Activated CD8-positive, alpha-beta memory T cell treated with anti-CD3 and anti-CD28 coated beads, Interleukin-2, amount 50 U/mL, for 48 hours (primary cell): Measurements from ENCODE around the gene PROC.

Experiments used
- DNase-seq: peaks from one replicate; pipeline ENCODE4 v3.0.0-alpha.2; 2020

Gene PROC

DNA sequence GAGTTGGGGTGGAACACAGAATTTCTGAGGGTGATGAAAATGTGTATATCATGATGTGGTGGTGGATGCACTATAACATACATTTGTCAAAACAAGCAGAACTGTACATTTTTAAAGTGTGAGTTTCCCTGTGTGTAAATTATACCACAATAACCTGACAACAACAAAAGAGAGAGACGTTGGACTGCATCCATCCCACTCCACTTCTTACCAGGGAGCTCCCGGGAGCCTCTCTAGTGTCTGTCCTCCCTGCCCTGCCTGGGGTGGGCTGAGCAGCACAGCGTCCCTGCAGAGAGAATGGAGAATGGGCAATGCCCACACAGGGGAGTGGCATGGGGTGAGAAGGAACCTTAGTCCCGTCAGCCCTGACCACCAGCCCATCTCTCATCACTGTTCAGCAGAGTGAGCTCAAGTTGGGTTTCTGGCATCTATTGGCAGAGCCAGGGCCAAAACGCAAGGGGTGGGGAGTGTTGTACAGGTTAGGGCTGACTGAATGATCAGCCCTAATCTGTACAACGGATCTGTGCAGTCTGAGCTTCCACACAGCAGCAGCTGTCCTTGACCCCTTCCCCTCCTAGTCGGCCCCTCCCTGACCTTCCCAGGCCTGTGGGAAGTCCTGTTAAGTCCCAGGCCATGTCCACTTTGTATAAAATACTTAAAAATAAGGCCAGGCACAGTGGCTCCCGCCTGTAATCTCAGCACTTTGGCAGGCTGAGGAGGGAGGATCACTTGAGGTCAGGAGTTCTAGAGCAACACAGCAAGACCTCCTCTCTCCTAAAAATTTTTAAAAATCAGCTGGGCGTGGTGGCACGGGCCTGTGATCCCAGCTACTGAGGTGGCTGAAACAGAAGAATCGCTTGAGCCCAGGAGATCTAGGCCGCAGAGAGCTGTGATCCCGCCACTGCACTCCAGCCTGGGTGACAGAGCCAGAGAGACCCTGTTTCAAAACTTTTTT, 3.3 kb upstream of the PROC start:
- DNase-seq: no peak

DNA sequence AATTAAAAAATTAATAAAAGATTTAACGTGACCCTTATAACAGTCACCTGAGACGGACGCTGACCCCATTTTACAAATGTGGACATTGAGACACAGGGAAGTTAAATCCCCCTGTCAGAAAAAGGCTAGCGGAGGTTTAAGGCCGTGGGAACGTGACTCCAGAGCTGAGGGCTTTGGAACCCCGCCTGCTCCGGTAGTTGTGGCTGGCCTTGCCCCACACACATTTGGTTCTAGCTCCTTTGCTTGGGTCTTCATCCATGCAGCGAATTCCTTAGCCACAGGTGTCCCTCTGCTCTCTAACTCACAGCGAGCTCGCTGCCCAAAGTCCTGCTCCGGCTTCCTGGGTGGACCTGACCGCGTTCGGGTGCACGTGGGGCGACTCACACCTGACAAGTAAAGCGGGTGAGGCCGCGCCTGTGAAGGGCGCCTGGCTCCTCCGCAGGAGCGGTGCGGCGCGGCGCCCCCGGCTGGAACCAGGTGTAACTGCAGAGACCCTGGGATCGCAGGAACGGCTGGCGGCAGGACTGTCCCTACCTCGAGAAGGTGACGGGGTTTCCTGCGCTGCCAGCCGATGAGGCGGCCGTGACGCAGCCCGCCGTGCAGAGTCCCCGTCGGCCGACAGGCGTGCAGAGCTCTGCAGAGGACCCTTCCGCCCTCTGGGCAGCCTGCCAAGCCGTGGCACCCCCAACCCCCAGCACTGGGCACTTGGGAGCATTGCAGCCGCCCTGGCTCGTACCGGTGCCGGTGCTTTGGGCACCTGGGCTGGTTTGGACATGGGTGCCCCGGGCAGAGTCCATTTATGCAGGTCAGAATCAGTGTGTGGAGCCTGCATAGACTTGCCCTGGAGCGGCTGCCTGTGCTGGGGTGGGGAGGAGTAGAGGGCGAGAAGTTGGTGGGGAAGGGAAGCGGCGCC, 2.4 kb upstream of the PROC start:
- DNase-seq: peak; percentile 91

DNA sequence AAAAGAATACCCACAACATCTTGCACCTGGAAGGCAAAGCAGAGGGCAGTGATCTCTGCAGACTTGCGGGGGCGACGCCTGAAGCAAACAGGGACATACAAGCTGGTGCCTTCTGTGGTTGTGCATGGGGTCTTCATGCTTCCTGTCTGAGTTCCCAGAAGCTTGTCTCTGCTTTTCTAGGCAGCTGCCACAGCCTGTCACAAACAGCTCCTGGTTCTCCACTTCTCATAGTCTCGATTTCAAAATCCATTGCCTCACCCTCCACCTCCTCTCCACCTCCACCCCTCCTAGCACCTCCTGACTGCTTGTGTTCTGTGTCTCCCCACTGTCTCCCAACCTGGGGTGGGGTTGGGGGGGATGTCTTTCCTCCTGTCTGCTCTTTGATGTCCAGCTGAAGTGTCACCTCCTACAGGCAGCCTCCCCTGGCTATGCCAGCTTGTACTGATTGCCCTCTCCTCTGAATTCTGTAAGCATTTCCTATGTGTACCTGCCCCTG, 1.7 kb upstream of the PROC start:
- peak; percentile 53 for DNase-seq

DNA sequence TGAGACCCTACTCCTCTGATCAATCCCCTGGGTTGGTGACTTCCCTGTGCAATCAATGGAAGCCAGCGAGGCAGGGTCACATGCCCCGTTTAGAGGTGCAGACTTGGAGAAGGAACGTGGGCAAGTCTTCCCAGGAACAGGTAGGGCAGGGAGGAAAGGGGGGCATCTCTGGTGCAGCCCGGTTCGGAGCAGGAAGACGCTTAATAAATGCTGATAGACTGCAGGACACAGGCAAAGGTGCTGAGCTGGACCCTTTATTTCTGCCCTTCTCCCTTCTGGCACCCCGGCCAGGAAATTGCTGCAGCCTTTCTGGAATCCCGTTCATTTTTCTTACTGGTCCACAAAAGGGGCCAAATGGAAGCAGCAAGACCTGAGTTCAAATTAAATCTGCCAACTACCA, 821 bp upstream of the PROC start:
- DNase-seq: peak; percentile 30

DNA sequence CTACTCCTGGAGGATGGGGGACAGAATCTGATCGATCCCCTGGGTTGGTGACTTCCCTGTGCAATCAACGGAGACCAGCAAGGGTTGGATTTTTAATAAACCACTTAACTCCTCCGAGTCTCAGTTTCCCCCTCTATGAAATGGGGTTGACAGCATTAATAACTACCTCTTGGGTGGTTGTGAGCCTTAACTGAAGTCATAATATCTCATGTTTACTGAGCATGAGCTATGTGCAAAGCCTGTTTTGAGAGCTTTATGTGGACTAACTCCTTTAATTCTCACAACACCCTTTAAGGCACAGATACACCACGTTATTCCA, 844 bp downstream of the PROC start:
- DNase-seq: no peak

DNA sequence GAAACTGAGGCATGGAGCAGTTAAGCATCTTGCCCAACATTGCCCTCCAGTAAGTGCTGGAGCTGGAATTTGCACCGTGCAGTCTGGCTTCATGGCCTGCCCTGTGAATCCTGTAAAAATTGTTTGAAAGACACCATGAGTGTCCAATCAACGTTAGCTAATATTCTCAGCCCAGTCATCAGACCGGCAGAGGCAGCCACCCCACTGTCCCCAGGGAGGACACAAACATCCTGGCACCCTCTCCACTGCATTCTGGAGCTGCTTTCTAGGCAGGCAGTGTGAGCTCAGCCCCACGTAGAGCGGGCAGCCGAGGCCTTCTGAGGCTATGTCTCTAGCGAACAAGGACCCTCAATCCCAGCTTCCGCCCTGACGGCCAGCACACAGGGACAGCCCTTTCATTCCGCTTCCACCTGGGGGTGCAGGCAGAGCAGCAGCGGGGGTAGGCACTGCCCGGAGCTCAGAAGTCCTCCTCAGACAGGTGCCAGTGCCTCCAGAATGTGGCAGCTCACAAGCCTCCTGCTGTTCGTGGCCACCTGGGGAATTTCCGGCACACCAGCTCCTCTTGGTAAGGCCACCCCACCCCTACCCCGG, 1.3 kb downstream of the PROC start:
- no peak for DNase-seq

DNA sequence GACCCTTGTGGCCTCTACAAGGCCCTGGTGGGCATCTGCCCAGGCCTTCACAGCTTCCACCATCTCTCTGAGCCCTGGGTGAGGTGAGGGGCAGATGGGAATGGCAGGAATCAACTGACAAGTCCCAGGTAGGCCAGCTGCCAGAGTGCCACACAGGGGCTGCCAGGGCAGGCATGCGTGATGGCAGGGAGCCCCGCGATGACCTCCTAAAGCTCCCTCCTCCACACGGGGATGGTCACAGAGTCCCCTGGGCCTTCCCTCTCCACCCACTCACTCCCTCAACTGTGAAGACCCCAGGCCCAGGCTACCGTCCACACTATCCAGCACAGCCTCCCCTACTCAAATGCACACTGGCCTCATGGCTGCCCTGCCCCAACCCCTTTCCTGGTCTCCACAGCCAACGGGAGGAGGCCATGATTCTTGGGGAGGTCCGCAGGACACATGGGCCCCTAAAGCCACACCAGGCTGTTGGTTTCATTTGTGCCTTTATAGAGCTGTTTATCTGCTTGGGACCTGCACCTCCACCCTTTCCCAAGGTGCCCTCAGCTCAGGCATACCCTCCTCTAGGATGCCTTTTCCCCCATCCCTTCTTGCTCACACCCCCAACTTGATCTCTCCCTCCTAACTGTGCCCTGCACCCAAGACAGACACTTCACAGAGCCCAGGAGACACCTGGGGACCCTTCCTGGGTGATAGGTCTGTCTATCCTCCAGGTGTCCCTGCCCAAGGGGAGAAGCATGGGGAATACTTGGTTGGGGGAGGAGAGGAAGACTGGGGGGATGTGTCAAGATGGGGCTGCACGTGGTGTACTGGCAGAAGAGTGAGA, 2.0 kb downstream of the PROC start:
- DNase-seq: peak; percentile 46

DNA sequence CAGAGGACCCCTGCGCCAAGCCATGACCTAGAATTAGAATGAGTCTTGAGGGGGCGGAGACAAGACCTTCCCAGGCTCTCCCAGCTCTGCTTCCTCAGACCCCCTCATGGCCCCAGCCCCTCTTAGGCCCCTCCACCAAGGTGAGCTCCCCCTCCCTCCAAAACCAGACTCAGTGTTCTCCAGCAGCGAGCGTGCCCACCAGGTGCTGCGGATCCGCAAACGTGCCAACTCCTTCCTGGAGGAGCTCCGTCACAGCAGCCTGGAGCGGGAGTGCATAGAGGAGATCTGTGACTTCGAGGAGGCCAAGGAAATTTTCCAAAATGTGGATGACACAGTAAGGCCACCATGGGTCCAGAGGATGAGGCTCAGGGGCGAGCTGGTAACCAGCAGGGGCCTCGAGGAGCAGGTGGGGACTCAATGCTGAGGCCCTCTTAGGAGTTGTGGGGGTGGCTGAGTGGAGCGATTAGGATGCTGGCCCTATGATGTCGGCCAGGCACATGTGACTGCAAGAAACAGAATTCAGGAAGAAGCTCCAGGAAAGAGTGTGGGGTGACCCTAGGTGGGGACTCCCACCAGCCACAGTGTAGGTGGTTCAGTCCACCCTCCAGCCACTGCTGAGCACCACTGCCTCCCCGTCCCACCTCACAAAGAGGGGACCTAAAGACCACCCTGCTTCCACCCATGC, 3.0 kb downstream of the PROC start:
- DNase-seq: peak; percentile 46

DNA sequence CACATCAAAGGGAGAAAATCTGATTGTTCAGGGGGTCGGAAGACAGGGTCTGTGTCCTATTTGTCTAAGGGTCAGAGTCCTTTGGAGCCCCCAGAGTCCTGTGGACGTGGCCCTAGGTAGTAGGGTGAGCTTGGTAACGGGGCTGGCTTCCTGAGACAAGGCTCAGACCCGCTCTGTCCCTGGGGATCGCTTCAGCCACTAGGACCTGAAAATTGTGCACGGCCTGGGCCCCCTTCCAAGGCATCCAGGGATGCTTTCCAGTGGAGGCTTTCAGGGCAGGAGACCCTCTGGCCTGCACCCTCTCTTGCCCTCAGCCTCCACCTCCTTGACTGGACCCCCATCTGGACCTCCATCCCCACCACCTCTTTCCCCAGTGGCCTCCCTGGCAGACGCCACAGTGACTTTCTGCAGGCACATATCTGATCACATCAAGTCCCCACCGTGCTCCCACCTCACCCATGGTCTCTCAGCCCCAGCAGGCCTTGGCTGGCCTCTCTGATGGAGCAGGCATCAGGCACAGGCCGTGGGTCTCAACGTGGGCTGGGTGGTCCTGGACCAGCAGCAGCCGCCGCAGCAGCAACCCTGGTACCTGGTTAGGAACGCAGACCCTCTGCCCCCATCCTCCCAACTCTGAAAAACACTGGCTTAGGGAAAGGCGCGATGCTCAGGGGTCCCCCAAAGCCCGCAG, 3.8 kb downstream of the PROC start:
- DNase-seq: peak; percentile 48

DNA sequence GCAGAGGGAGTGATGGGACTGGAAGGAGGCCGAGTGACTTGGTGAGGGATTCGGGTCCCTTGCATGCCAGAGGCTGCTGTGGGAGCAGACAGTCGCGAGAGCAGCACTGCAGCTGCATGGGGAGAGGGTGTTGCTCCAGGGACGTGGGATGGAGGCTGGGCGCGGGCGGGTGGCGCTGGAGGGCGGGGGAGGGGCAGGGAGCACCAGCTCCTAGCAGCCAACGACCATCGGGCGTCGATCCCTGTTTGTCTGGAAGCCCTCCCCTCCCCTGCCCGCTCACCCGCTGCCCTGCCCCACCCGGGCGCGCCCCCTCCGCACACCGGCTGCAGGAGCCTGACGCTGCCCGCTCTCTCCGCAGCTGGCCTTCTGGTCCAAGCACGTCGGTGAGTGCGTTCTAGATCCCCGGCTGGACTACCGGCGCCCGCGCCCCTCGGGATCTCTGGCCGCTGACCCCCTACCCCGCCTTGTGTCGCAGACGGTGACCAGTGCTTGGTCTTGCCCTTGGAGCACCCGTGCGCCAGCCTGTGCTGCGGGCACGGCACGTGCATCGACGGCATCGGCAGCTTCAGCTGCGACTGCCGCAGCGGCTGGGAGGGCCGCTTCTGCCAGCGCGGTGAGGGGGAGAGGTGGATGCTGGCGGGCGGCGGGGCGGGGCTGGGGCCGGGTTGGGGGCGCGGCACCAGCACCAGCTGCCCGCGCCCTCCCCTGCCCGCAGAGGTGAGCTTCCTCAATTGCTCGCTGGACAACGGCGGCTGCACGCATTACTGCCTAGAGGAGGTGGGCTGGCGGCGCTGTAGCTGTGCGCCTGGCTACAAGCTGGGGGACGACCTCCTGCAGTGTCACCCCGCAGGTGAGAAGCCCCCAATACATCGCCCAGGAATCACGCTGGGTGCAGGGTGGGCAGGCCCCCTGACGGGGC, 4.6 kb downstream of the PROC start:
- DNase-seq: no peak

DNA sequence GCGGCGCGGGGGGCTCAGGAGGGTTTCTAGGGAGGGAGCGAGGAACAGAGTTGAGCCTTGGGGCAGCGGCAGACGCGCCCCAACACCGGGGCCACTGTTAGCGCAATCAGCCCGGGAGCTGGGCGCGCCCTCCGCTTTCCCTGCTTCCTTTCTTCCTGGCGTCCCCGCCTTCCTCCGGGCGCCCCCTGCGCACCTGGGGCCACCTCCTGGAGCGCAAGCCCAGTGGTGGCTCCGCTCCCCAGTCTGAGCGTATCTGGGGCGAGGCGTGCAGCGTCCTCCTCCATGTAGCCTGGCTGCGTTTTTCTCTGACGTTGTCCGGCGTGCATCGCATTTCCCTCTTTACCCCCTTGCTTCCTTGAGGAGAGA, 5.2 kb downstream of the PROC start:
- no peak for DNase-seq

DNA sequence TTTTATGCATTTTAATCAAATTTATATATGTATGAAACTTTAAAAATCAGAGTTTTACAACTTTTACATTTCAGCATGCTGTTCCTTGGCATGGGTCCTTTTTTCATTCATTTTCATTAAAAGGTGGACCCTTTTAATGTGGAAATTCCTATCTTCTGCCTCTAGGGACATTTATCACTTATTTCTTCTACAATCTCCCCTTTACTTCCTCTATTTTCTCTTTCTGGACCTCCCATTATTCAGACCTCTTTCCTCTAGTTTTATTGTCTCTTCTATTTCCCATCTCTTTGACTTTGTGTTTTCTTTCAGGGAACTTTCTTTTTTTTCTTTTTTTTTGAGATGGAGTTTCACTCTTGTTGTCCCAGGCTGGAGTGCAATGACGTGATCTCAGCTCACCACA, 5.7 kb downstream of the PROC start:
- no peak for DNase-seq

DNA sequence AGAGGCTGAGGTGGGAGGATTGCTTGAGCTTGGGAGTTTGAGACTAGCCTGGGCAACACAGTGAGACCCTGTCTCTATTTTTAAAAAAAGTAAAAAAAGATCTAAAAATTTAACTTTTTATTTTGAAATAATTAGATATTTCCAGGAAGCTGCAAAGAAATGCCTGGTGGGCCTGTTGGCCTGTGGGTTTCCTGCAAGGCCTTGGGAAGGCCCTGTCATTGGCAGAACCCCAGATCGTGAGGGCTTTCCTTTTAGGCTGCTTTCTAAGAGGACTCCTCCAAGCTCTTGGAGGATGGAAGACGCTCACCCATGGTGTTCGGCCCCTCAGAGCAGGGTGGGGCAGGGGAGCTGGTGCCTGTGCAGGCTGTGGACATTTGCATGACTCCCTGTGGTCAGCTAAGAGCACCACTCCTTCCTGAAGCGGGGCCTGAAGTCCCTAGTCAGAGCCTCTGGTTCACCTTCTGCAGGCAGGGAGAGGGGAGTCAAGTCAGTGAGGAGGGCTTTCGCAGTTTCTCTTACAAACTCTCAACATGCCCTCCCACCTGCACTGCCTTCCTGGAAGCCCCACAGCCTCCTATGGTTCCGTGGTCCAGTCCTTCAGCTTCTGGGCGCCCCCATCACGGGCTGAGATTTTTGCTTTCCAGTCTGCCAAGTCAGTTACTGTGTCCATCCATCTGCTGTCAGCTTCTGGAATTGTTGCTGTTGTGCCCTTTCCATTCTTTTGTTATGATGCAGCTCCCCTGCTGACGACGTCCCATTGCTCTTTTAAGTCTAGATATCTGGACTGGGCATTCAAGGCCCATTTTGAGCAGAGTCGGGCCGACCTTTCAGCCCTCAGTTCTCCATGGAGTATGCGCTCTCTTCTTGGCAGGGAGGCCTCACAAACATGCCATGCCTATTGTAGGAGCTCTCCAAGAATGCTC, 6.6 kb downstream of the PROC start:
- no peak for DNase-seq

DNA sequence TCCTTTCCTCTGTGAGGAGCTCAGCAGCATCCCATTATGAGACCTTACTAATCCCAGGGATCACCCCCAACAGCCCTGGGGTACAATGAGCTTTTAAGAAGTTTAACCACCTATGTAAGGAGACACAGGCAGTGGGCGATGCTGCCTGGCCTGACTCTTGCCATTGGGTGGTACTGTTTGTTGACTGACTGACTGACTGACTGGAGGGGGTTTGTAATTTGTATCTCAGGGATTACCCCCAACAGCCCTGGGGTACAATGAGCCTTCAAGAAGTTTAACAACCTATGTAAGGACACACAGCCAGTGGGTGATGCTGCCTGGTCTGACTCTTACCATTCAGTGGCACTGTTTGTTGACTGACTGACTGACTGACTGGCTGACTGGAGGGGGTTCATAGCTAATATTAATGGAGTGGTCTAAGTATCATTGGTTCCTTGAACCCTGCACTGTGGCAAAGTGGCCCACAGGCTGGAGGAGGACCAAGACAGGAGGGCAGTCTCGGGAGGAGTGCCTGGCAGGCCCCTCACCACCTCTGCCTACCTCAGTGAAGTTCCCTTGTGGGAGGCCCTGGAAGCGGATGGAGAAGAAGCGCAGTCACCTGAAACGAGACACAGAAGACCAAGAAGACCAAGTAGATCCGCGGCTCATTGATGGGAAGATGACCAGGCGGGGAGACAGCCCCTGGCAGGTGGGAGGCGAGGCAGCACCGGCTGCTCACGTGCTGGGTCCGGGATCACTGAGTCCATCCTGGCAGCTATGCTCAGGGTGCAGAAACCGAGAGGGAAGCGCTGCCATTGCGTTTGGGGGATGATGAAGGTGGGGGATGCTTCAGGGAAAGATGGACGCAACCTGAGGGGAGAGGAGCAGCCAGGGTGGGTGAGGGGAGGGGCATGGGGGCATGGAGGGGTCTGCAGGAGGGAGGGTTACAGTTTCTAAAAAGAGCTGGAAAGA, 7.6 kb downstream of the PROC start:
- no peak for DNase-seq

DNA sequence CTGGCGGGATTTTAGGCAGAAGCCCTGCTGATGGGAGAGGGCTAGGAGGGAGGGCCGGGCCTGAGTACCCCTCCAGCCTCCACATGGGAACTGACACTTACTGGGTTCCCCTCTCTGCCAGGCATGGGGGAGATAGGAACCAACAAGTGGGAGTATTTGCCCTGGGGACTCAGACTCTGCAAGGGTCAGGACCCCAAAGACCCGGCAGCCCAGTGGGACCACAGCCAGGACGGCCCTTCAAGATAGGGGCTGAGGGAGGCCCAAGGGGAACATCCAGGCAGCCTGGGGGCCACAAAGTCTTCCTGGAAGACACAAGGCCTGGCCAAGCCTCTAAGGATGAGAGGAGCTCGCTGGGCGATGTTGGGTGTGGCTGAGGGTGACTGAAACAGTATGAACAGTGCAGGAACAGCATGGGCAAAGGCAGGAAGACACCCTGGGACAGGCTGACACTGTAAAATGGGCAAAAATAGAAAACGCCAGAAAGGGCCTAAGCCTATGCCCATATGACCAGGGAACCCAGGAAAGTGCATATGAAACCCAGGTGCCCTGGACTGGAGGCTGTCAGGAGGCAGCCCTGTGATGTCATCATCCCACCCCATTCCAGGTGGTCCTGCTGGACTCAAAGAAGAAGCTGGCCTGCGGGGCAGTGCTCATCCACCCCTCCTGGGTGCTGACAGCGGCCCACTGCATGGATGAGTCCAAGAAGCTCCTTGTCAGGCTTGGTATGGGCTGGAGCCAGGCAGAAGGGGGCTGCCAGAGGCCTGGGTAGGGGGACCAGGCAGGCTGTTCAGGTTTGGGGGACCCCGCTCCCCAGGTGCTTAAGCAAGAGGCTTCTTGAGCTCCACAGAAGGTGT, 8.5 kb downstream of the PROC start:
- DNase-seq: no peak

DNA sequence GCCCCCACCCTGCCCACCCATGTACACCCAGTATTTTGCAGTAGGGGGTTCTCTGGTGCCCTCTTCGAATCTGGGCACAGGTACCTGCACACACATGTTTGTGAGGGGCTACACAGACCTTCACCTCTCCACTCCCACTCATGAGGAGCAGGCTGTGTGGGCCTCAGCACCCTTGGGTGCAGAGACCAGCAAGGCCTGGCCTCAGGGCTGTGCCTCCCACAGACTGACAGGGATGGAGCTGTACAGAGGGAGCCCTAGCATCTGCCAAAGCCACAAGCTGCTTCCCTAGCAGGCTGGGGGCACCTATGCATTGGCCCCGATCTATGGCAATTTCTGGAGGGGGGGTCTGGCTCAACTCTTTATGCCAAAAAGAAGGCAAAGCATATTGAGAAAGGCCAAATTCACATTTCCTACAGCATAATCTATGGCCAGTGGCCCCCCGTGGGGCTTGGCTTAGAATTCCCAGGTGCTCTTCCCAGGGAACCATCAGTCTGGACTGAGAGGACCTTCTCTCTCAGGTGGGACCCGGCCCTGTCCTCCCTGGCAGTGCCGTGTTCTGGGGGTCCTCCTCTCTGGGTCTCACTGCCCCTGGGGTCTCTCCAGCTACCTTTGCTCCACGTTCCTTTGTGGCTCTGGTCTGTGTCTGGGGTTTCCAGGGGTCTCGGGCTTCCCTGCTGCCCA, 9.3 kb downstream of the PROC start:
- no peak for DNase-seq
